Coronary artery (tissue), 2 donors: ENCODE results near the gene FAT1.
"Not testable (repeated sequence)": the region's sequence is repeated elsewhere in the genome, so short reads cannot be mapped to it uniquely, and the experiment has no call there.

Experiments used
- DNase-seq: peaks from one replicate; pipeline ENCODE4 v3.0.0-alpha.2; 2017; ENCODE audit warnings: low spot score
- H3K27ac ChIP-seq, 2 donors: fragments of 200-600 bp; sonication (generic); one replicate each; pipeline ENCODE4 v1.5.1; 2016 to 2019
- H3K4me3 ChIP-seq: fragments of 200-600 bp; sonication (generic); 2 replicates; pipeline ENCODE4 v1.5.1; 2016; ENCODE audit warnings: mild to moderate bottlenecking, moderate library complexity
- CTCF ChIP-seq: fragments of 200-600 bp; sonication (generic); IDR thresholded peaks from one replicate; pipeline ENCODE4 v1.5.1; 2019; ENCODE audit warnings: antibody characterized with exemption

FAT1 gene

GRCh38 chr4:186765138-186765537, 41.5 kb upstream of the FAT1 start:
- Histone ChIP-seq H3K27ac (no peak overlapping the region), H3K4me3 (peak overlapping the region; percentile 24)
- no peak for DNase-seq
- no peak for TF ChIP-seq CTCF

- no peak overlapping the region for H3K4me3 ChIP-seq
Observed at GRCh38 chr4:186764457-186764856, 40.8 kb upstream of the FAT1 start.

DNA sequence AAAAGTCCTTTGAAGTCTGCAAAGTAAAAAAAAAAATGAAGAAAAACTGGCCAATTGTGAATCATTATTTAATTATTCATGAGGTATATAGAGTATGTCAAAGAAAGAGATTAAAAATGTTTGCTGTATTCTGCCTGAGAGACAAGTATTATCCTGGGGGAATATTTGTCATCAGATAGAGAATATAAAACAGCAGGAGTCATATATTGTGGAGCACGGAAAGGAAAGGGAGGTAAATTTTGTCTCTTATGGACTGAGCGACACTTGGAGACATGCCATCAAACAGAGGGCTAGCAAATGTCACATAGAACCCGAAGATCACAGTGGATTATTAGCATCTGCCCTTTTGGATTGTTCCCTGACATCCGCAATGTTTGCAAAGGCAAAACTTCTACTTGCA, 39.2 kb upstream of the FAT1 start:
- Histone ChIP-seq H3K27ac (no peak overlapping the region), H3K4me3 (no peak overlapping the region)
- no peak for TF ChIP-seq CTCF
- DNase-seq: no peak

More at GRCh38 chr4:186764457-186764856, 40.8 kb upstream of the FAT1 start:
- TF ChIP-seq CTCF: no peak
- H3K27ac ChIP-seq: no peak overlapping the region
- no peak for DNase-seq

DNA sequence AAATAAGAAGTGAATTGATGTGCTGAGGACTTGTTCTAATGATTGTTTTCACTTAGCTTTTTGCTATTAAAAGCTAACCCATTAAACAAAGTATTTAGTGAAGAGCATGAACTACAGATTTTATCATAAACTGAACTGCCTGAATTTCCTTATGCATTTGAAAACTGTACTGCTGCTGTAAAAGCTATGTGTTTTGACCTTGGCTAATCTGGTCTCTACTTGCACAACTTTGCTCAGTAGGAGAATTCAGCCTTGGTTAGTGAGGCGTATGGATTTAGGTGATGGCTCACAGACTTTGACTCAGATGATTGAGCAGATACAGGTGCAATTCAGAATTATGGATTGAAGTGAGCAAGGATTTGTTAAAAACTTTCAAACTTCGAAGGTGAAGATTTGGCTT, 38.7 kb upstream of the FAT1 start:
- no peak for TF ChIP-seq CTCF
- DNase-seq: no peak
- H3K27ac ChIP-seq: no peak overlapping the region
- H3K4me3 ChIP-seq: no peak overlapping the region

DNA sequence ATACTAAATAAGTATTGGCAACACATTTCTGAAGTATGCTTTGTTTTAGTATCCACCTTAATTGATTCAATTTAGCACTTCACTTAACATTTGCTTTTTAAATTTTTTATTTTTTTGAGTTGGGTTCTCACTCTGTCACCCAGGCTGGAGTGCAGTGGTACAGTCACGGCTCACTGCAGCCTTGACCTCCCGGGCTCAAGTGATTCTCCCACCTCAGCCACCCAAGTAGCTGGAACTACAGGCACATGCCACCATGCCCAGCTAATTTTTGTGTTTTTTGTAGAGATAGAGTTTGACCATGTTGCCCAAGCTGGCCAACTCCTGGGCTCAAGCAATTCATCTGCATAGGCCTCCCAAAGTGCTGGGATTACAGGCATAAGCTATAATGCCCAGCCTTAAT, 38.3 kb upstream of the FAT1 start:
- H3K27ac ChIP-seq, H3K4me3 ChIP-seq, DNase-seq: not testable (repeated sequence)

DNA sequence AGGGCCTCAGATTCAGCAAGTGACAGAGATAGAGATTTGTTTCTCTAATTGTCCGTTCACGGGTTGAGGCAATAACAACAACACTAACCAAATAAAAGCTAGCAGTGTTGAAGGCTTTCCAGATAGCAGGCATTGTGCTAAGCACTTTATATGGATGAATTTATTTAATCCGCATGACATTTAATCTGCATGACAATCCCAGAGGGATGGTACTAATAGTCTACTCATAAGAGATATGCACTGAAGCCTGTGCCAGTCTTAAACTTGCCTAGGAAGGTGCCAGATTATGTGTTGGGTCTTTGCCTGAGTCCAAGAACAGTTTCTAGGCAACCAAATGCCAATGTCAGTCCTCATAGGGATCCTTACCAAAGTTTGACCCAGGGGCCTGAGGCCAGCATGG, 37.7 kb upstream of the FAT1 start:
- Histone ChIP-seq H3K4me3 (no peak overlapping the region), H3K27ac (no peak overlapping the region)
- no peak for TF ChIP-seq CTCF
- DNase-seq: no peak

DNA sequence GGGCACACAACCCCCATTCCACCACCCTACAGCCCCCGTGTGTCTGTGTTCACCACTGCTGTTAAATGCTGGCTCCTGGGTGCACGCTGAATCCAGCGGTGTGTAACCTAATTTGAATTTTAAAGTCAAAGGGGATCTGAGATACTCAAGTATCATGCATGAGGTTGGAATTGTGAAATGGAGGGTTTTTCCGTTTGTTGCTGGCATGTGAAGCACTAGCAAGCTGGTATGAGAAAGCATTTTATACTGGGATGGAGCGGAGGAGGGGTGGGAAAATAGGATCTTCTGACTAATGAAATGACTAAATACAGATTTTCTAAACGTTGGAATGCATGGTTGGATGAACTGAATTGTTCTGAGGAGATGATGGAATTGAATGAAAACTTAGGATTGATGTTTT, 36.9 kb upstream of the FAT1 start:
- DNase-seq: no peak
- Histone ChIP-seq H3K4me3 (no peak overlapping the region), H3K27ac (no peak overlapping the region)
- TF ChIP-seq CTCF: no peak

DNA sequence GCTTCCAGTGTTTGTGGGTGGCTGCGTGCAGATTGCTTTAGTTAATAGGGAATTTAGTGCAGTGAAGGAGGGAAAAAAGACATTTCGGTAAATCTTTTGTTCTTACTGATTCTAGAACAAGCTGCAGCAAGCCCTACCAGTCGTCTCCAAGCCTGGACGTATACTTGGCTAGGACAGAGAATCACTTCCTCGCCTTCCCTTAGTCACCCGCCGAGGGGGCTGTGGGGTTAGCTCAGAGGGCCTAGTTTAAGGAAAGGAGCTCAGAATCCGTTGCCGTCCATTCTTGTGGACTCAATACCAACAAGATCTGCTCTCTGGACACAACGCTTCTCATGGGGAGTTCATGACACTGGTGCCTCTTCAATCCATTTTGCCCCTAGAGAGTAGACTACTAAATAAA, 36.3 kb upstream of the FAT1 start:
- no peak overlapping the region for H3K27ac ChIP-seq
- no peak for DNase-seq
- no peak for TF ChIP-seq CTCF
- H3K4me3 ChIP-seq: no peak overlapping the region
